NOMO-1 treated with DMSO at 0.1 percent for 48 hours (cell line): ENCODE results near the gene SCAF1.

Experiments
- DNase-seq: peaks from one replicate; lab custom pipeline; 2025; ENCODE audit not compliant: unreplicated experiment; lab: John Stamatoyannopoulos, UW

The SCAF1 gene, protein sequence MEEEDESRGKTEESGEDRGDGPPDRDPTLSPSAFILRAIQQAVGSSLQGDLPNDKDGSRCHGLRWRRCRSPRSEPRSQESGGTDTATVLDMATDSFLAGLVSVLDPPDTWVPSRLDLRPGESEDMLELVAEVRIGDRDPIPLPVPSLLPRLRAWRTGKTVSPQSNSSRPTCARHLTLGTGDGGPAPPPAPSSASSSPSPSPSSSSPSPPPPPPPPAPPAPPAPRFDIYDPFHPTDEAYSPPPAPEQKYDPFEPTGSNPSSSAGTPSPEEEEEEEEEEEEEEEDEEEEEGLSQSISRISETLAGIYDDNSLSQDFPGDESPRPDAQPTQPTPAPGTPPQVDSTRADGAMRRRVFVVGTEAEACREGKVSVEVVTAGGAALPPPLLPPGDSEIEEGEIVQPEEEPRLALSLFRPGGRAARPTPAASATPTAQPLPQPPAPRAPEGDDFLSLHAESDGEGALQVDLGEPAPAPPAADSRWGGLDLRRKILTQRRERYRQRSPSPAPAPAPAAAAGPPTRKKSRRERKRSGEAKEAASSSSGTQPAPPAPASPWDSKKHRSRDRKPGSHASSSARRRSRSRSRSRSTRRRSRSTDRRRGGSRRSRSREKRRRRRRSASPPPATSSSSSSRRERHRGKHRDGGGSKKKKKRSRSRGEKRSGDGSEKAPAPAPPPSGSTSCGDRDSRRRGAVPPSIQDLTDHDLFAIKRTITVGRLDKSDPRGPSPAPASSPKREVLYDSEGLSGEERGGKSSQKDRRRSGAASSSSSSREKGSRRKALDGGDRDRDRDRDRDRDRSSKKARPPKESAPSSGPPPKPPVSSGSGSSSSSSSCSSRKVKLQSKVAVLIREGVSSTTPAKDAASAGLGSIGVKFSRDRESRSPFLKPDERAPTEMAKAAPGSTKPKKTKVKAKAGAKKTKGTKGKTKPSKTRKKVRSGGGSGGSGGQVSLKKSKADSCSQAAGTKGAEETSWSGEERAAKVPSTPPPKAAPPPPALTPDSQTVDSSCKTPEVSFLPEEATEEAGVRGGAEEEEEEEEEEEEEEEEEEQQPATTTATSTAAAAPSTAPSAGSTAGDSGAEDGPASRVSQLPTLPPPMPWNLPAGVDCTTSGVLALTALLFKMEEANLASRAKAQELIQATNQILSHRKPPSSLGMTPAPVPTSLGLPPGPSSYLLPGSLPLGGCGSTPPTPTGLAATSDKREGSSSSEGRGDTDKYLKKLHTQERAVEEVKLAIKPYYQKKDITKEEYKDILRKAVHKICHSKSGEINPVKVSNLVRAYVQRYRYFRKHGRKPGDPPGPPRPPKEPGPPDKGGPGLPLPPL

DNA sequence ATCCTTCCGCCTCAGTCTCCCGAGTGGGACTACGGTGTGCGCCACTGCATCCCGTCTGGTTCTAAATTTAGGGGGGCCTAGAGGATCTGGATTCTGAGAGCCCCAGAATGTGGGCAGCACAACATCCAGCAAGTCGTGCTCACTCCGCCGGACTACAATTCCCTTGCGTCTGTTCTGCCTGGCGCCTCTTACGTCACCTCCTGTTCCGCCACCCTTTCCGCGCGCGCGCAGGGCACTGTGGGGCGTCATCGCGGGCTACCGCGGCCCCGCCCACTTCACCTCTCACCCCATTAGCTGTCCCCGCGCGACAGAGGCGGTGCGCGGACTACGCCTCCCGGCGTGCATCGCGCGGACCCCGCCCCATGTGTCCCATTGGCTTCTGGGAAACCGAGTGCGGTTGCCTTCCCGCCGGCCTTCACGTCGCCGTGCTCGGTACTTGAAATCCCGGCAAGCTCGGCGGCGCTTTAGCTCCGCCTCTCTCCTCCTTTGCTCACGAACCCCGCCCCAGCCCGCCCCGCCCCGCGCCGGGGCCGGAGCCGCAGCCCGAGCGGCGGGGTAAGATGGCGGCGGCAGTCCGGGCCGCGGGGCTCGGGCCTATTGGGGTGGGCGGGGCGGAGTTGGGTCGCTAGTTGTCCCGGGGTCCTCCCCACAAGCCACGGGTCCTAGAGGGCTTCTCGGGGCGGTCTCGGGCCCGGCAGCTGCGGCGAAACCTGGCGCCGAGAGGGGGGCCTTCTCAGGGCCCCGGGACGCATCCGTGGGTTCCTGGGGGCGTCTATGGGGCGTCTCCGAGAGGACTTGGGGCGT, at the start of gene SCAF1:
SCAF1 (plus strand) TSS at position 522 of the 804 bp plus-strand sequence. CDS start 2,818 bp downstream, outside the sequence.
- DNase-seq: peak; percentile 98

DNA sequence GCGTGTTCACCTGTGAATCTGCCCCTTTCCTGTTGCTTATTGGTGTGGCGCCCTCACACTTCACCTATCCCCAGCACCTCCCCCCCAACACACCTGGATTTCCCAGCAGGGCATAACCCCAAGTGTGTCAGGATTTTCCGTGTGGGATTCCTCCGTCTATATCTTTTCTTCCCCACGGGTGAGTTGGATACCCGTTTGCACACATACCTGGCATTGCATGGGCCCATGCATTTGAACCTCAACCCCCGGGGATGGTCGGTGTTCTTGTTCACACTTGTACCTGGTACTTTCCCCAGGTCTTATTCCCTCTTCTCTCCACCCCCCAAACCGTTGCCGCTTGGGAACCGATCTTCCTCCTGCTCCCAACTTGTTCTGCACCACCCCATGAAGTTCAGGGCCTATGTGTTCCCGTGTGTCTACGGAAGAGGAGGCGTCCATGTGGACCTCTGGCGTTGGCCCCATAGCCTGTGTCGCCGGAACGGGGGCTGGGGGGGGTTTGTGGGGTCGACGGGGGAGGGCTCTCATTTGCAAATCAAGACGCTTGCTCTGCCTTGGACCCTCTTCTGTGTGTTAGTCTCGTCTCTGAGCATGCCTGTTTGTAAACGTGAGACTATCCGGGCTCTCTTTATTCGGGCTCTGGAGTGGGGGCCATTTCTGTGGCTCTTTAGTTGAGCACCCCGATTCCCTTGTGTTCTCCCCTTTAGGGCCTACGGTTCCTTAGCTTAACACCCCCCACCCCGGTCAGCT, 49.4 kb upstream of the SCAF1 start:
- no peak for DNase-seq

DNA sequence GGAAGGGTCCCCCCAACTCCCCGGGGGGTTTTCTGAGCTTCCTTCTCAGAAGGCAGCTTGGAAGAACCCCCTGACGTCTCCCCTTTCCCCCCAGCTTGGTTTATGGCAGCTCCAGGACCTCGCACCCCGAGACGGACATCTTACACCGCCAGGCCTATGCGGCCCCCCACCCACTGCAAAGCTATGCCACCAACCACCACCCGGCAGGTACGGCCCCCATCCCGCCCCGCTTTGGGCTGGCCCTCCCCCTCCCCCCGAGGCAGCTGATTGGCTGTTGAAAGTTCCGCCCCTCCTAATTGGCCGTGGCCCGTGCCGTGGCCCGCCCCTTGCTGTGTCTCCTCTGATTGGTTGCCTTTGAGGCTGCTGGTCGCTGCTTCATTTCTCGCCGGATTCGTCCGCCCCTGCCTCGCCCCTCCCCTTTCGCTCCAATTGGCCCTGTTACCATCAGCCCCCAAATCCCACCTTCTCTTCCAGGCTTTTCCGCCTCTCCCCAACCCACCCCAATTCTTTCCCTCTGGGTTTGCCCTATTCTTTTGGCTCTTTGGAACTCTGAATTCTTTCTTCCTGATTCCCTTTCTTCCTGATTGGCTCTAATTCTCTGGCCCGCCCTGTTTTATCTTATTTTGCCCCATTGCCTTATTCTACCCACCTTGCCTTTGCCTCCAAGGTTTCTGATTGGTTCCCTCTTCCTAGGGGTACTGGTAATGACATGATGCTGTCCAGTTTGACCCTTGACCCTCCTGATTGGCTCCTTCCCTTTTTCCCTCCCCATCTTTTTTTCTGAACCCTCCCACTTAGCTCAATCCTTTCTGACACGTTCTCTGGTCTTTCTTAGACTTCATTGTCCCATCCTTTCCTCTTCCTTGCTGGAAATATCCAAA, 48.5 kb upstream of the SCAF1 start:
- peak; percentile 85 for DNase-seq

DNA sequence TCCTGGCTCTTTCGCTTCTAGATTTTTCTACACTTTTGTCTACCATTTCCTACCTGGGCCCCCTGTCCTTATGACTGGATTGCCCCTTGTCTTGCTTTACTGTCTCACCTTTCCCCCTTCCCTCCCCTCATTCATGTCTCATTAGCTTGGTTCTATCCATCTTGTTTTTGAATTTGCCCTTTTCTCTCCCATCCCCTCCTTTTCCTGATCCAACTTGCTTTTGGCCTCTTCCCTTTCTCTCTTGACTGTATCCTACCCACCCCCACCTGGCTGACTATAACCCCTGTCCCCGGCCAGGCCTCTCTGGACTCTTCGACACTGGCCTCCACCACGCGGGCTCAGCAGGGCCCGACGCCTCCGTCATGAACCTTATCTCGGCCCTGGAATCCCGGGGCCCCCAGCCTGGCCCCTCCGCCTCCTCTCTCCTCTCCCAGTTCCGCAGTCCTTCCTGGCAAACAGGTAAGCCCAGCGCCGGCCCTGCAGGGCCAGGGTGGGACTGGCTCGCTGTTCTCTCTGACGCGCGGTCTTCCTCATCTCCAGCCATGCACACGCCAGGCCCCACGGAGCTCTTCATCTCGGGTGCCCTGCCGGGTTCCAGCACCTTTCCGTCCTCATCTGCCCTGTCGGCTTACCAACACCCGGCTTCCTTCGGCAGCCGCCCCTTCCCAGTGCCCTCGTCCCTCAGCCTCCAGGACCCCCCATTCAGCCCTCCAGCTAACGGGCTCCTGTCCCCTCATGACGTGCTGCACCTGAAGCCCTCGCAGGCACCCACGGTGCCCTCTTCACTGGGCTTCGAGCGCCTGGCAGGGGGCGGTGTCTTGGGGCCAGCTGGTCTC, 47.6 kb upstream of the SCAF1 start:
- DNase-seq: no peak

DNA sequence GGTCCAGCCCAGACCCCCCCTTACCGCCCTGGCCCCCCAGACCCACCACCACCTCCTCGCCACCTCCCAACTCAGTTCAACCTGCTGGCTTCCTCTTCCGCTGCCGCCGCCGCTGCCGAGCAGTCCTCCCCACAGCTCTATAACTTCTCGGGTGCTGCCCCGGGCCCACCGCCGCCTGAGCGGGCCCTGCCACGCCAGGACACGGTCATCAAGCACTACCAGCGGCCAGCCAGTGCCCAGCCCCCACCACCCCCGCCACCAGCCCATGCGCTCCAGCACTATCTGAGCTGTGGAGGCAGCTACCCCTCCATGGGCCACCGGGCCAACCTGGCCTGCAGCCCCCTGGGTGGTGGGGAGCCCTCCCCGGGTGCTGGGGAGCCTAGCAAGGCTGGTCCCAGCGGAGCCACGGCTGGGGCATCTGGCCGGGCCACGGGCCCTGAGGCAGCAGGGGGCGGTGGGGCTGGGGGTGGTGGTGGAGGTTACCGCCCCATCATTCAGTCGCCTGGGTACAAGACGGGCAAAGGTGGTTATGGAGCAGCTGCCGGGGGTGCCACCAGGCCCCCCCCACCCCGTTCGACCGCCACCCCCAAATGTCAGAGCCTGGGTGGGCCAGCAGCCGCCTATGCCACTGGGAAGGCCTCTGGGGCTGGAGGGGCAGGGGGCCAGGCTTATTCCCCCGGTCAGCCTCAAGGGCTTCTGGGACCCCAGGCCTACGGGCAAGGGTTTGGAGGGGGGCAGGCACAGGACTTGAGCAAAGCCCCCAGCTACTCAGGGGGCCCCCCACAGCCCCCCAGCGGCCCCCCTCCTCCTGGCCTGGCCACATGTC, 46.8 kb upstream of the SCAF1 start:
- no peak for DNase-seq

DNA sequence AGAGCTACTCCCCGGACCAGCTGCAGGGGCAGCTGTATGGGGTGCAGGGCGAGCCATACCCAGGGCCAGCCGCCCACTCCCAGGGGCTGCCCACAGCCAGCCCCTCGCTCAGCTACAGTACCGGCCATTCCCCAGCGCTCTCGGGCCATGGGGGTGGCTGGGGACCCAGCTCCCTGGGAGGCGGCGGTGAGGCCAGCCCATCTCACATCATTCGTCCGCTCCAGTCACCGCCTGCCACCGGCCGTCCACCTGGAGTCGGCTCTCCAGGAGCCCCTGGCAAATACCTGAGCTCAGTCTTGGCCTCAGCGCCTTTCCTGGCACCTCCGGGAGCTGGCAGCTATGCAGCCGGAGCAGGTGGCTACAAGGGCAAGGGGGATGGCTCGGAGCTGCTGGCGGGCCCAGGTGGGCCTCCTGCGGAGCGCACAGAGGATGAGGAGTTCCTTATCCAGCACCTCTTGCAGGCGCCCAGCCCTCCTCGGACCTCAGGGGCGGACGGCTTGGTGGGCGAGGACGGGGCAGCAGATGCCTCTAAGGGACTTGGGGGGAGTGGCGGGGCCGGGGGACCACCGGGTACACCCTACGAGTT, 46.1 kb upstream of the SCAF1 start:
- DNase-seq: no peak

DNA sequence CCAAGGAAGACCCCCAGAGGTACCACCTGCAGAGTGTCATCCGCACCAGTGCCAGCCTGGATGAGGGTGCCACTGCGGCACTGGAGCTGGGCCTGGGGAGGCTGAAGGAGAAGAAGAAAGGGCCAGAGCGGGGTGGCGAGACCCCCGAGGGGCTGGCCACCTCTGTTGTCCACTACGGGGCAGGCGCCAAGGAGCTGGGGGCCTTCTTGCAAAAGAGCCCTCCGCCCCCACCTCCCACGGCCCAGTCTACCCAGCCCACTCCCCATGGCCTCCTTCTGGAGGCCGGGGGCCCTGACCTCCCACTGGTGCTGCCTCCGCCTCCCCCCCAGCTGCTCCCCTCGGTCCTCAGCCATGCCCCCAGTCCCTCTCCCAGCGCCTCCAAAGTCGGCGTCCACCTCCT, 45.6 kb upstream of the SCAF1 start:
- DNase-seq: no peak

DNA sequence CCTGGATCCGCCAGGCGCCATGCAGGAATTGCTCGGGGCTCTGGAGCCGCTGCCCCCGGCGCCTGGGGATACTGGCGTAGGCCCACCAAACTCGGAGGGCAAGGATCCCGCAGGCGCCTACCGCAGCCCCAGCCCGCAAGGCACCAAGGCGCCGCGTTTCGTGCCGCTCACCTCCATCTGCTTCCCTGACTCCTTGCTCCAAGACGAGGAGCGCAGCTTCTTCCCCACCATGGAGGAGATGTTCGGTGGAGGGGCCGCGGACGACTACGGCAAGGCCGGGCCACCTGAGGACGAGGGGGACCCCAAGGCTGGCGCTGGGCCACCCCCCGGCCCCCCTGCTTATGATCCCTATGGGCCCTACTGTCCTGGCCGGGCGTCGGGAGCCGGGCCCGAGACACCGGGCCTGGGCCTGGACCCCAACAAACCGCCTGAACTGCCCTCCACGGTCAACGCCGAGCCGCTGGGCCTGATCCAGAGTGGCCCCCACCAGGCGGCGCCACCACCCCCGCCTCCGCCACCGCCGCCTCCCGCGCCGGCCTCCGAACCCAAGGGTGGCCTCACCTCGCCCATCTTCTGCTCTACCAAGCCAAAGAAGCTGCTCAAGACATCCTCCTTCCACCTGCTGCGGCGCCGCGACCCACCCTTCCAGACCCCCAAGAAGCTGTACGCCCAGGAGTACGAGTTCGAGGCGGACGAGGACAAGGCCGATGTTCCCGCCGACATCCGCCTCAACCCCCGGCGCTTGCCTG, 44.9 kb upstream of the SCAF1 start:
- no peak for DNase-seq

DNA sequence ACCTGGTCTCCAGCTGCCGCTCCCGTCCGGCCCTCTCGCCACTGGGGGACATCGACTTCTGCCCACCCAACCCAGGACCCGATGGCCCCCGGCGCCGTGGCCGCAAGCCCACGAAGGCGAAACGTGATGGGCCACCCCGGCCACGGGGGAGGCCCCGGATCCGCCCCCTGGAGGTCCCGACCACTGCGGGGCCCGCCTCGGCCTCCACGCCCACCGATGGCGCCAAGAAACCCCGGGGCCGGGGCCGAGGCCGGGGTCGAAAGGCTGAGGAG, 44.4 kb upstream of the SCAF1 start:
- no peak for DNase-seq

DNA sequence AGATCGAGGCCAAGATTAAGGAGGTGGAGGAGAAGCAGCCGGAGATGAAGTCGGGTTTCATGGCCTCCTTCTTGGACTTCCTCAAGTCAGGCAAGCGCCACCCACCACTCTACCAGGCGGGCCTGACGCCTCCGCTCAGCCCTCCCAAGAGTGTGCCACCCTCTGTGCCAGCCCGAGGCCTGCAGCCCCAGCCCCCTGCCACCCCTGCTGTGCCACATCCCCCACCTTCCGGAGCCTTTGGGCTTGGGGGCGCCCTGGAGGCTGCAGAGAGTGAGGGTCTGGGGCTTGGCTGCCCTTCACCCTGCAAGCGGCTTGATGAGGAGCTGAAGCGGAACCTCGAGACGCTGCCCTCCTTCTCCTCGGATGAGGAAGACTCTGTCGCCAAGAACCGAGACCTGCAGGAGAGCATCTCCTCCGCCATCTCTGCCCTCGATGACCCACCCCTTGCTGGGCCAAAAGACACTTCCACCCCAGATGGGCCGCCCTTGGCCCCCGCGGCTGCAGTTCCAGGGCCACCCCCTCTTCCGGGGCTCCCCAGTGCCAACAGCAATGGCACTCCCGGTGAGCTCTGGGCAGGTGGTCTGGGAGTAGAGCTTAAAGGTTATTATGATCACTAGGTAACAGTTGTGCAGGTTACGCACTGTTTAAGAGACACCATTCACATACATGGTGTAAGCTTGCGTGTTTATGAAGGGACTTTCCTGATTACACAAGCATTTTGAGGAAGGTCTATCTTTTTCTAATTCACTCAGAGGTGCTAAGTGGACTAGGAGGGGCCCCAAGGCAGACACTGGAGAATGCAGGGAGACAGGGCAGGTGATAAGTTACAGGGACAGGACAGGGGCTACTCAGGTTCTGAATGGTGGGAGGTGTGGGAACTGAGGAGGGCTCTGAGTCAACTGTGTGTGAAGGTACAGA, 42.4 kb upstream of the SCAF1 start:
- no peak for DNase-seq

DNA sequence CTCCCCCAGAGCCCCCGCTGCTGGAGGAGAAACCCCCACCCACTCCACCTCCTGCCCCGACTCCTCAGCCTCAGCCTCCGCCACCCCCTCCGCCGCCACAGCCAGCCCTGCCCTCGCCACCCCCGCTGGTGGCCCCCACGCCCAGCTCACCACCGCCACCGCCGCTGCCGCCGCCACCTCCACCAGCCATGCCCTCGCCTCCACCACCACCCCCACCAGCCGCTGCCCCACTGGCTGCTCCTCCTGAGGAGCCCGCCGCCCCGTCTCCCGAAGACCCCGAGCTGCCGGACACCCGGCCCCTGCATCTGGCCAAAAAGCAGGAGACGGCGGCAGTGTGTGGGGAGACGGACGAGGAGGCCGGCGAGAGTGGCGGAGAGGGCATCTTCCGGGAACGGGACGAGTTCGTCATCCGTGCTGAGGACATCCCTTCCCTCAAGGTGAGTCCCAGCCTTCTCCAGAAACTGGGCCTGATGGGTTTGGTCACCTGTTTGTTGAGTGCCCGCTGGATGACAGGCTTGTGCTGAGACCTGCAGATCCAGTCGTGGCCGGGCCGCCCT, 40.4 kb upstream of the SCAF1 start:
- no peak for DNase-seq

DNA sequence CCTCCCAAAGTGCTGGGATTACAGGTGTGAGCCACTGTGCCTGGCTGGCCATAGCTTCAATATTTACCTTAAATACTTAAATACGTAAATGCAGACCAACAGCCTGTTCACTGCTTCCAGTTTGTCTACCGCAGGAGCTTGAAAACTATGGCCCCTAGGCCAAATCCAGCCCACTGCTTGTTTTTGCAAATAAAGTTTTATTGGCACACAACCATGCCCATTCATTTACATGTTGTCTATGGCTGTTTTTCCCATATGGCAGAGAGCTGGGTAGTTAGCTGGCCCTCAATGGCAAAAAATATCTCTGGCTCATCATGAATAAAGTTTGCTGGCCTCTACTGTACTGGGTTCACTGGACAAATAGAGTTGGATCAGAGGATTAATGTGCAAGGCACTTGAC, 39.2 kb upstream of the SCAF1 start:
- DNase-seq: no peak

DNA sequence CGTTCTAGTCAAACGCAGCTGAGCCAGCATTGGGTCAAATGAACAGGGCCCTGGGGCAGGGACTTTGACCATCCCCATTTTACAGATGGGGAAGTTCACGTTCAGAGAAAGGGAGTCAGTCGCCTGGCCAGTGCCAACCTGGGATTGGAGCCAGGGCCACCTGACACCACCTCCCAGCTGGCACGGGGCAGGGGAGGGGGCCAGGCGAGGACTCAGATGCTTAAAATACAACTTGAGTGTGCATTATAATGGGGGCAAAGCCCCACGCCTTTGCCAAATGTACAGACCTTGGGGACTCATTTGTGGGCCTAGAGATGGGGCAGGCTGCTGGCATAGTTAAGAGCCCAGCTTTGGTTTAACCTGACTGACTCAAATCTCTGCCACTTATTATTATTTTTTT, 36.4 kb upstream of the SCAF1 start:
- DNase-seq: no peak

DNA sequence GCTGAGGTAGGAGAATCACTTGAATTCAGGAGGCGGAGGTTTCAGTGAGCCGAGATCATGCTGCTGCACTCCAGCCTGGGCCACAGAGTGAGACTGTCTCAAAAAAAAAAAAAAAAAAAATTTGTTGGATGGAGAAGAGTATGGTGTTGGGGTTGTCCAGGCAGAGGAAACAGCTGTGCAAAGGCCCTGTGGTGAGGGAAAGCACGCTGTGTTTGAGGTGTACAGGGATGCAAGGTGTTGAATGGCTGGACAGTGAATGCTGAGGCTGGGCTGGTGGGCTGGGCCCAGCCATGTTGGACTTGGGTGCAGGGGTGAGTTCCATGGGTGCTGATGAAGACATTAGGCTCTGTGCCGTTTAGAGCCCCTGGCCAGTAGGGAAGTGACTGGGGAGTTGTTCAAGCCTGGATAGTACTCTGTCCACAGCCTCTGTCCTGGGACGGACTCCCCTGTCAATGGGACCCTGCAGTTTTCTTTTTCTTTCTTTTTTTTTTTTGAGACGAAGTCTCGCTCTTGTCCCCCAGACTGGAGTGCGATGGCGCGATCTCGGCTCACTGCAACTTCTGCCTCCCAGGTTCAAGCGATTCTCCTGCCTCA, 32.4 kb upstream of the SCAF1 start:
- DNase-seq: no peak
